Endometrium (tissue), 2 donors: ENCODE measurements around the gene OR5H6.
"Not testable (repeated sequence)": the region's sequence is repeated elsewhere in the genome, so short reads cannot be mapped to it uniquely, and the experiment has no call there.

ENCODE experiments used
- FAIRE-seq: peaks from 2 replicates; lab custom pipeline; 2012; peaks lifted over from hg19 to GRCh38; lab: Jason Lieb, UNC
- donor health status: control.
- donor health status: control.

Gene OR5H6

DNA sequence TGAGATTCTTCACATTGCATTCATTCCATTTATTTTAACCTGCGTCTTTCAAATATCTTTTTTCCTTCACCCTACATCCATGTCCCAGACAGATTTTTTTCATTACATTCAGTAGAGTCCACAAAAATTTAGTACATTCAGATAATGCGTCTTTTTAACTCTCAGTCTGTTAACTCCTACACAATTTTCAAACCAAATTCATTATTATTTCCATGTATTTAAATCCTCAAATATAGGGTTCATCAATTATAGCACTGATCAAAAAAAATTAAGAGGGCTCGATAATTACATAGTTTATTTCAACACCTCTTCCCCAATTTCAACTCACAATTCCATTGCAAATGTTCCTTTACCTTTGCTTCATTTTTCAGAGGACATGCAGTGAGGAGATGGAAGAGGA is at the start of gene OR5H6:
Gene OR5H6, plus strand, starts transcription at position 301 of the 400 bp plus-strand sequence. Its CDS starts 89 bp downstream, at position 390.
- FAIRE-seq, result no peak

DNA sequence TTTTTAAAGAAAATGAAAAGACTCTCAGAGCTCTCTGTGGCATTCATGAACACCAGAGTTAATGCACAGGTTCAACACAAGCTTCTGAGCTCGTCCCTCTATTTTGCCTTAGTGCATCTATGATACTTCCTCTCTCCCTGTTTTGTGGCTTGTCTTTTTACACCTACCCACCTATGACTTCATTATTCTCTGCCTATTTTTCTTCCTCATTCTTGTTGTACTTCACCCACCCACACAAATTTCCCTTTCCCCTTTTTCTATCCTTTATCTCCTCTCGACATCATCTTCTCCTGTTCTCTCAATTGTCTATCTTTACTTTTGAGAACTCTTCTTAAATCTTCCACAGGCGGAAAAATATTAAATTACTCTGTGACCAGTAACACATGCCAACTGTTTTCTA is 49.0 kb upstream of the OR5H6 start:
- no peak for FAIRE-seq

DNA sequence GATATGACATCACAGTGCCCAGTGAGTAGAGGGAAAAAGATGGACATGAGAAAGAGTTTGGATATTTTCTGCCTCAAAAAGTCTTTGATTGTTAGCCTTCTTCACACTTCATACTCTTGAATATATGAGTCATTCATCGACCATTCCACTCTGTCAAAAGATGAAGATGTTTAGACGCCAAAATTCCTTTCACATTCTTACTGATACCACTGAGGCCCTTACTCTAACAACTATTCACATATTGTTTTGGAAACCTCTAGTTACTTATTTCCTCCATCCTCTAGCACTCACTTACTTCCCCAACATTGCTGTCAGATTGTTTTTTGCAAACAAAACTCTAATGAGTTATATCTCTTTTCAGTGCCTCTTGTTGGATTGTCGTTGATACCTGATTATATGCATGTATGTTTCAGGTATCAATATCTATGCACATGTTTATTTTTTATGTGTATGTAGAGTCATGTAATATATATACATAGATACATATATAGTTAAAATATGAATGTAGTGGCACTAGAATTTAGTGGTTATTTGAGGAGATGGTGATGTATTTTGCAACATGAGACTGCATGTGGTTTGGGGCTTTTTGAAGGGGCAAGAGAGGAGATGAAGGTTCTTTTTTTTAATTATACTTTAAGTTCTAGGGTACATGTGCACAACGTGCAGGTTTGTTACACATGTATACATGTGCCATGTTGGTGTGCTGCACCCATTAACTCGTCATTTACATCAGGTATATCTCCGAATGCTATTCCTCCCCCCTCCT is 40.0 kb upstream of the OR5H6 start:
- no peak for FAIRE-seq

GRCh38 chr3:98232489-98232888 is 31.6 kb upstream of the OR5H6 start:
- no peak for FAIRE-seq

DNA sequence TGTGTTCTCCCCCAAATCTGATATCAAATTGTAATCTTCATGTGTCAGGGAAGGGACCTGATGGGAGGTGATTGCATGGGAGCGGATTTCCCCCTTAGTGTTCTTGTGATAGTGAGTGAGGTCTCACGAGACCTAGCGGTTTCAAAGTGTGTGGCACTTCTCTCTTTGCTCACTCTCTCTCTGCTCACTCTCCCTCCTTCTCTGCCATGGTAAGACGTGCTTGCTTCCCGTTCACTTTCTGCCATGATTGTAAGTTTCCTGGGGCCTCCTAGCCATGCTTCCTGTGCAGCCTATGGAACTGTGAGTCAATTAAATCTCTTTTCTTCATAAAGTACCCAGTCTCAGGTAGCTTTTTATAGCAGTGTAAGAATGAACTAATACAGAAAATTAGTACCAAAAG is 30.6 kb upstream of the OR5H6 start:
- no peak for FAIRE-seq

- FAIRE-seq, result no peak
Measured at GRCh38 chr3:98240131-98240530, 23.9 kb upstream of the OR5H6 start.

DNA sequence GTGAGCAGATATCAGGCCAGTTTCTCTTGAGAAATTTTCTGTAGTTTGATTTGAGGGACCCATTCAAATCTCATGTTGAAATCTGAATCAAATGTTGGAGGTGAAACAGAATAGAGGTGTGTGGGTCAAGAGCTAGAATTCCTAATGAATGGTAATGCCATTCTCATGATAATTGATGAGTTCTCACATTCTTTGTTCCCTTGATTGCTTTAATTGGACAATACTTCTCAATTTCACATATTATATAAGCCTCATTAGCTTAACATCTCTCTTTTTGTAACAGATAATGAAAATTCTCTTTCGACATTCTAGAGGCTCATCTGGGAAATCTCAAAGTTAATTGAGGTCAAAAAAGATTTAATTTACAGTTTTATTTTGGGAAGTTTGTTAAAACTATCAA is 21.9 kb upstream of the OR5H6 start:
- no peak for FAIRE-seq

DNA sequence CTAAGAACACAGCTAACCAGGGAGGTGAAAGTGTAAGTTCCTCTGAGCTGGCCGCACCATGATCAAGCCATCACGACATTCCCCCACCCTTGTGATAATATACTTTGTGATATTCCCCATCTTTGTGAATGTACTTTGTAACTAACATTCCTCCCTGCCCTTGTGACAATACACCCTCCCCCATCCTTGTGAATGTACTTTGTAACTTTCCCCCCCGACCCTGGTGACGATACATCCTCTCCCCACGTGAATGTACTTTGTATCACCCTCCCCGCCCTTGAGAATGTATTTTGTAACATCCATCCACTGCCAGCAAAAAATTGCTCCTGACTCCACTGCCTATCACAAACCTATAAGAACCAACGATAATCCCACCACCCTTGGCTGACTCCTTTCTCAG is 20.2 kb upstream of the OR5H6 start:
- FAIRE-seq, result no peak

GRCh38 chr3:98246142-98246541 is 17.9 kb upstream of the OR5H6 start:
- FAIRE-seq, result no peak

DNA sequence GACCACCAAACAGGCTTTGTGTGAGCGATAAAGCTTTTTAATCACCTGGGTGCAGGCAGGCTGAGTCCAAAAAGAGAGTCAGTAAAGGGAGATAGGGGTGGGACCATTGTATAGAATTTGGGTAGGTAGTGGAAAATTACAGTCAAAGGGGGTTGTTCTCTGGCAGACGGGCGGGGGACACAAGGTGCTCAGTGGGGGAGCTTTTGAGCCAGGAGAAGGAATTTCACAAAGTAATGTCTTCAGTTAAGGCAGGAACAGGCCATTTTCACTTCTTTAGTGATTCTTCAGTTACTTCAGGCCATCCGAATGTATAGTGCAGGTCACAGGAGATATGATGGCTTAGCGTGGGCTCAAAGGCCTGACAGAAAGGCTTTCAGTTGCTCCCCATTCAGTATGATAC is 8.0 kb upstream of the OR5H6 start:
- FAIRE-seq, result not testable (repeated sequence)

DNA sequence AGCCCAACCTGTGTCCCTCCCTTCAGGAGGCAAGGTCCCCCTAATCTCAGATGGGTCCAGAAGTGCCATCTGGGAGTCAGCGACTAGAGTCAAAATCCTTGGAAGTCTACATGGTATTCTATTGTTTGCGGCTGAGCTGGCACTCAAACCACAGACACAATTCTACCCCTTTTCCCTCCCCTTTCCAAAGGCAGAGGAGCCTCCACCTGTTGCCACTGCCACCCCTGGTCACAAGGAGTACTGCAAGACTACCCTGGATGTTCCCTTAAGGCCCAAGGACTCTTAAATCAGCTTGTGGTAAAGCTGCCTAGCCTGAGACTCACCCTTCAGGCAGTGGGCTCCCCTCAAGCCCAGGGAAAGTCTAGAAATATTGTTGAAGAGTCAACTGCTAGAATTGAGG is 4.3 kb upstream of the OR5H6 start:
- no peak for FAIRE-seq

DNA sequence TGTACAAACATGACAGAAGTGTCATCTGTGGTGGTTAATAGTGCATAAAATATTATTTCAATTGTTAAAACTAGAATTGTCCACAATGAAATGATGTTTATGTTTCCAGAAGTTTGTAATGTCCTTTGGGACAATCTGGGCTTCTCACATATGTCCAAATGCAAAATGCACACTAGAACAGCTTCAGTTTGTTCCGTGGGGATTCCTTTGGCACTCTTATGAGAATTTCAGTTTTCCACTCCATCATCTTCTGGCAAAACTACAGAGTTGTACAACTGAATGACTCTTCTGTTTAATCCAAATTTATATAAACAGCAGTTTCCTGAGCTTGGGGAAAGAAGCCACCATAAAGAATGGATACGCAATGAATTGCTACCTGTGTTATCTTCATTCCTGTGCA is 2.0 kb upstream of the OR5H6 start:
- no peak for FAIRE-seq

- FAIRE-seq, result no peak
Measured at GRCh38 chr3:98269846-98270245, 5.8 kb downstream of the OR5H6 start.

- no peak for FAIRE-seq
Measured at GRCh38 chr3:98272126-98272525, 8.1 kb downstream of the OR5H6 start.

- no peak for FAIRE-seq
Measured at GRCh38 chr3:98274914-98275313, 10.9 kb downstream of the OR5H6 start.

- no peak for FAIRE-seq
Measured at GRCh38 chr3:98282205-98282604, 18.2 kb downstream of the OR5H6 start, which contains the start of gene OR5H2. Gene OR5H2, plus strand, starts transcription at chr3:98282505. Its CDS starts 398 bp downstream, at chr3:98282903.

GRCh38 chr3:98290916-98291315 is 26.9 kb downstream of the OR5H6 start:
- FAIRE-seq, result no peak

GRCh38 chr3:98291332-98291957 is 27.4 kb downstream of the OR5H6 start:
- no peak for FAIRE-seq
